ENCODE results near the gene LPCAT1.

DNA sequence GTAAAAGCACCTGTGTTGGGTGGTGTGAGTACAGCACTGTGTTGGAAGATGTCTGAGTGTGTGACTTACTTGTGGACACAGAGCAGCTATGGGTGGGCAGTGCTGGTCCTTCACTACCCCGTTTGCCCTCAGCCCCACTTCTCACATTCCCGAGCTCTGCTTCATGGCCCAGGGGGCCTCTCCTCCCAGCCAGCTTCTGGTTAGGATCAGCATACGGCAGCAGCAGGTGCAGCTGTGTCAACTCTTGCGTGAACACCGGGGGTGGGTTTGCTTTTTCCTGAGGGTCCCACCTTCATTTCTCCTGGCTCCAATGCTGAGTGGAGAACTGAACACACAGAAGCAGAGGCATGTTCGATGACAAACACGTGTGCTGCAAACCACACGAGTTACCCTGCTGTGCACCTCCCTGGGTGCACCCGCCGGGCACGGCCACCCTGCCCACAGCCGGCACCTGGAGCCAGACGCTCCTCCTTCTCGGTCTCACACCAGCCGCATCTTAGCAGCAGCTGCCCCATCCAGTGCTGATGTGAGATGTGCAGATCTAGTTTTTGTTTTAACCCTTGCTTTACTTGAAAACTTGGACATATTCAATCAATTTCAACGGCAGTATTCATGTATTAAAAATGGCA is 63.6 kb downstream of the LPCAT1 start:
- TF ChIP-seq, protein P1, sequence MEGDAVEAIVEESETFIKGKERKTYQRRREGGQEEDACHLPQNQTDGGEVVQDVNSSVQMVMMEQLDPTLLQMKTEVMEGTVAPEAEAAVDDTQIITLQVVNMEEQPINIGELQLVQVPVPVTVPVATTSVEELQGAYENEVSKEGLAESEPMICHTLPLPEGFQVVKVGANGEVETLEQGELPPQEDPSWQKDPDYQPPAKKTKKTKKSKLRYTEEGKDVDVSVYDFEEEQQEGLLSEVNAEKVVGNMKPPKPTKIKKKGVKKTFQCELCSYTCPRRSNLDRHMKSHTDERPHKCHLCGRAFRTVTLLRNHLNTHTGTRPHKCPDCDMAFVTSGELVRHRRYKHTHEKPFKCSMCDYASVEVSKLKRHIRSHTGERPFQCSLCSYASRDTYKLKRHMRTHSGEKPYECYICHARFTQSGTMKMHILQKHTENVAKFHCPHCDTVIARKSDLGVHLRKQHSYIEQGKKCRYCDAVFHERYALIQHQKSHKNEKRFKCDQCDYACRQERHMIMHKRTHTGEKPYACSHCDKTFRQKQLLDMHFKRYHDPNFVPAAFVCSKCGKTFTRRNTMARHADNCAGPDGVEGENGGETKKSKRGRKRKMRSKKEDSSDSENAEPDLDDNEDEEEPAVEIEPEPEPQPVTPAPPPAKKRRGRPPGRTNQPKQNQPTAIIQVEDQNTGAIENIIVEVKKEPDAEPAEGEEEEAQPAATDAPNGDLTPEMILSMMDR (conservative IDR thresholded peaks at IDR 0.05): no peak
- TF ChIP-seq ZFX (IDR thresholded peaks at IDR 0.05): no peak

Measured in C4-2B (cell line).